OCI-LY1 (cell line): ENCODE data around the gene ARL14.

Experiments used
- H2AFZ ChIP-seq: fragments of 200-600 bp; sonication (generic), shearing (Covaris generic); 2 replicates; pipeline ENCODE4 v1.6.0; 2014; ENCODE audit warnings: antibody characterized with exemption, mild to moderate bottlenecking, low read length
- H3F3A ChIP-seq: fragments of 200-600 bp; sonication (generic), shearing (Covaris generic); 2 replicates; pipeline ENCODE4 v1.6.0; 2014; ENCODE audit warnings: mild to moderate bottlenecking, antibody characterized with exemption, low read length, moderate library complexity; ENCODE audit not compliant: insufficient read depth
- H3K27ac ChIP-seq: fragments of 200-600 bp; sonication (generic); 2 replicates; pipeline ENCODE4 v1.5.1; 2014; ENCODE audit warnings: low read length, mixed run types, mild to moderate bottlenecking, low read depth; ENCODE audit not compliant: poor library complexity, severe bottlenecking
- H3K27me3 ChIP-seq: fragments of 200-600 bp; sonication (generic); 2 replicates; pipeline ENCODE4 v1.6.0; 2014; ENCODE audit warnings: antibody characterized with exemption, mild to moderate bottlenecking, low read length, moderate library complexity; ENCODE audit not compliant: insufficient read depth
- H3K36me3 ChIP-seq: fragments of 200-600 bp; sonication (generic); 2 replicates; pipeline ENCODE4 v1.6.1; 2014; ENCODE audit warnings: mild to moderate bottlenecking, antibody characterized with exemption, low read length, moderate library complexity, mixed read lengths; ENCODE audit not compliant: insufficient read depth
- H3K4me1 ChIP-seq: fragments of 200-600 bp; sonication (generic); 2 replicates; pipeline ENCODE4 v1.5.1; 2014; ENCODE audit warnings: mild to moderate bottlenecking, low read length, moderate library complexity; ENCODE audit not compliant: insufficient read depth, severe bottlenecking
- H3K4me2 ChIP-seq: fragments of 200-600 bp; sonication (generic), shearing (Covaris generic); 2 replicates; pipeline ENCODE4 v1.6.1; 2014; ENCODE audit warnings: low read length
- H3K4me3 ChIP-seq: fragments of 200-600 bp; sonication (generic); 2 replicates; pipeline ENCODE4 v1.5.1; 2014; ENCODE audit warnings: low read length, low read depth, mild to moderate bottlenecking, mixed read lengths; ENCODE audit not compliant: poor library complexity, severe bottlenecking
- H3K79me2 ChIP-seq: fragments of 200-600 bp; shearing (Covaris generic); 2 replicates; pipeline ENCODE4 v1.6.1; 2016; ENCODE audit warnings: mixed run types, low read length, mixed read lengths; ENCODE audit not compliant: insufficient read depth
- H3K9ac ChIP-seq: fragments of 200-600 bp; sonication (generic), shearing (Covaris generic); 2 replicates; pipeline ENCODE4 v1.6.1; 2014; ENCODE audit warnings: mild to moderate bottlenecking, low read length, mixed read lengths
- H3K9me2 ChIP-seq: fragments of 200-600 bp; sonication (generic), shearing (Covaris generic); 2 replicates; pipeline ENCODE4 v1.6.1; 2014; ENCODE audit warnings: low read depth, mild to moderate bottlenecking, low read length, mixed read lengths
- H3K9me3 ChIP-seq: fragments of 200-600 bp; shearing (Covaris generic); 2 replicates; pipeline ENCODE4 v1.6.1; 2014; ENCODE audit warnings: low read length, mixed read lengths
- H4K20me1 ChIP-seq: fragments of 200-600 bp; sonication (generic), shearing (Covaris generic); 2 replicates; pipeline ENCODE4 v1.6.0; 2016; ENCODE audit warnings: mild to moderate bottlenecking, low read length; ENCODE audit not compliant: insufficient read depth
- EZH2 ChIP-seq: fragments of 200-600 bp; sonication (generic), shearing (Covaris generic); IDR thresholded peaks from 2 replicates; pipeline ENCODE4 v1.8.0; 2017; ENCODE audit warnings: borderline replicate concordance, mixed run types, mild to moderate bottlenecking, antibody characterized with exemption, low read length, moderate library complexity, mixed read lengths
- TF ChIP-seq, protein P1 (sequence below): fragments of 200-600 bp; sonication (generic), shearing (Covaris generic); IDR thresholded peaks from 2 replicates; pipeline ENCODE4 v1.5.1; 2017; ENCODE audit warnings: mild to moderate bottlenecking, antibody characterized with exemption, low read length, moderate library complexity, mixed read lengths

Gene ARL14

DNA sequence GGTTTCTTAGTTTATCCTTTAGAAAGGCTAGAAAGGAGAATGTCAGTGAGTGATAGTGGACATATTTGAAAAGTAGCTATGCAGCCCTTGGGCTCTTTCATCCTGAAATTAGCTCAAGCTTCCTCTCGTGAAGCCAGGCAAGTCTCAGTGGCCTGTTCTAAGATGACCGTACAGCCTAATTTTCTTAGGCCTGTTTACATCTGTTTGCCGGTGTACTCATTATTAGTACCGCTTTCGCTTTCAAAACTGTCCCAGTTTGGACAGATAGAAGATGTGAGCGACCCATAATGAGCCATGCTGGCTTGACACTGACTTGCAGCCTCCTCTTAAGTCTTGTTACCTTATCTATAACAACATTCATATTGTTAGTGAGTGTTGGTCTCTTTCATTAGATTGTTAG, 5.7 kb upstream of the ARL14 start:
- H3K9me3 ChIP-seq, result no peaks in the 10 kb centered on the region
- H3K9ac ChIP-seq, result no peak overlapping the region
- H3K4me1 ChIP-seq, result peaks cover 1% of the 10 kb centered on the region
- TF ChIP-seq EZH2, result no peak
- TF ChIP-seq, protein P1, sequence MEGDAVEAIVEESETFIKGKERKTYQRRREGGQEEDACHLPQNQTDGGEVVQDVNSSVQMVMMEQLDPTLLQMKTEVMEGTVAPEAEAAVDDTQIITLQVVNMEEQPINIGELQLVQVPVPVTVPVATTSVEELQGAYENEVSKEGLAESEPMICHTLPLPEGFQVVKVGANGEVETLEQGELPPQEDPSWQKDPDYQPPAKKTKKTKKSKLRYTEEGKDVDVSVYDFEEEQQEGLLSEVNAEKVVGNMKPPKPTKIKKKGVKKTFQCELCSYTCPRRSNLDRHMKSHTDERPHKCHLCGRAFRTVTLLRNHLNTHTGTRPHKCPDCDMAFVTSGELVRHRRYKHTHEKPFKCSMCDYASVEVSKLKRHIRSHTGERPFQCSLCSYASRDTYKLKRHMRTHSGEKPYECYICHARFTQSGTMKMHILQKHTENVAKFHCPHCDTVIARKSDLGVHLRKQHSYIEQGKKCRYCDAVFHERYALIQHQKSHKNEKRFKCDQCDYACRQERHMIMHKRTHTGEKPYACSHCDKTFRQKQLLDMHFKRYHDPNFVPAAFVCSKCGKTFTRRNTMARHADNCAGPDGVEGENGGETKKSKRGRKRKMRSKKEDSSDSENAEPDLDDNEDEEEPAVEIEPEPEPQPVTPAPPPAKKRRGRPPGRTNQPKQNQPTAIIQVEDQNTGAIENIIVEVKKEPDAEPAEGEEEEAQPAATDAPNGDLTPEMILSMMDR, result no peak
- no peak overlapping the region for H3K27ac ChIP-seq
- no peak overlapping the region for H3K4me3 ChIP-seq
- no peak overlapping the region for H2AFZ ChIP-seq
- H3K9me2 ChIP-seq, result no peaks in the 10 kb centered on the region
- no peaks in the 10 kb centered on the region for H3K36me3 ChIP-seq
- H3K27me3 ChIP-seq, result no peaks in the 10 kb centered on the region
- no peaks in the 10 kb centered on the region for H4K20me1 ChIP-seq
- H3F3A ChIP-seq, result no peaks in the 10 kb centered on the region
- H3K79me2 ChIP-seq, result no peaks in the 10 kb centered on the region
- H3K4me2 ChIP-seq, result no peak overlapping the region

DNA sequence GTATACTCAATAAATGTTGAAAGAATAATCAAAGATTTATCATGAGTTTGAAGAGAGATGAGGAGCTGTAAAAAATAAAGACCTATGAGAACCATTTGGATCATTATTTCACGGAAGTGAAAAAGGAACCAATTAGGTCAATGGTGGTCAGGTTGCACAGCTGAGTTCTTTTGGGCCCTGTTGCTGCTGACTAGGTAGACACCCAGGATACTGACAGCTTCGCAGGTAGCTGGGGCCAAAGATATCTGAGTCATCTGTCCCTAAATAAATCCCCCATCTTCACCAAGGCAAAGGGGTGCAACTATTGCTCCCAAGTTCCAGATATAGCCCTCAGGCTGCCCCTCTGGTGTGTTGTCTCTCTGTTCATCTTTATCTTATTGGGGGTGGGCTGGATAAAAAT, 5.0 kb upstream of the ARL14 start:
- no peak overlapping the region for H3K4me2 ChIP-seq
- H3K9me3 ChIP-seq, result no peaks in the 10 kb centered on the region
- no peak overlapping the region for H2AFZ ChIP-seq
- H3K27me3 ChIP-seq, result no peaks in the 10 kb centered on the region
- H3K79me2 ChIP-seq, result no peaks in the 10 kb centered on the region
- H3K9ac ChIP-seq, result no peak overlapping the region
- no peaks in the 10 kb centered on the region for H4K20me1 ChIP-seq
- no peaks in the 10 kb centered on the region for H3F3A ChIP-seq
- no peak overlapping the region for H3K4me3 ChIP-seq
- H3K9me2 ChIP-seq, result no peaks in the 10 kb centered on the region
- TF ChIP-seq EZH2, result no peak
- TF ChIP-seq, protein P1, result no peak
- no peak overlapping the region for H3K27ac ChIP-seq
- H3K4me1 ChIP-seq, result no peaks in the 10 kb centered on the region
- no peaks in the 10 kb centered on the region for H3K36me3 ChIP-seq

DNA sequence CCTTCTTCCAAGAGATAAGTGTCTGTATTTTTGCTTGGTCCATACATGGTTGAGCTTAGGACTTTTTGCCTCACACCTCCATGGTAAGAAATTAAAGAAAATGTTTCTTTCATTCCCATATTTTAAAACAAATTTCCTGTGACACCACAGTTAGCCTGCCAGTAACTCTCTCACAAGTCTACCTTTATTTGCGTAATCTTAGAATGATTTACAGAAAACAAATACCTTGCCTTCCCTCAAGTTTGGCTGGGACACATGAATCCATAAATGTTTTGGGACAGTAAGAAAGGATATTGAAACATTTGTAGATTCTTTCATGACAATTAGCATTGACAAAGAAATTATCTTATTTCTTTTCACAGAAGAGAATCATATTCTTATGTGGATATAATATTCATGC, 3.8 kb upstream of the ARL14 start:
- TF ChIP-seq EZH2, result no peak
- TF ChIP-seq, protein P1, result no peak
- no peak overlapping the region for H3K9ac ChIP-seq
- H3K4me1 ChIP-seq, result no peaks in the 10 kb centered on the region
- H3K36me3 ChIP-seq, result no peaks in the 10 kb centered on the region
- no peaks in the 10 kb centered on the region for H3K9me2 ChIP-seq
- H3K79me2 ChIP-seq, result no peaks in the 10 kb centered on the region
- H3K4me2 ChIP-seq, result no peak overlapping the region
- no peak overlapping the region for H3K27ac ChIP-seq
- no peaks in the 10 kb centered on the region for H3F3A ChIP-seq
- no peak overlapping the region for H2AFZ ChIP-seq
- H4K20me1 ChIP-seq, result no peaks in the 10 kb centered on the region
- no peaks in the 10 kb centered on the region for H3K9me3 ChIP-seq
- H3K27me3 ChIP-seq, result no peaks in the 10 kb centered on the region
- H3K4me3 ChIP-seq, result no peak overlapping the region
